Stimulated activated CD8-positive, alpha-beta memory T cell treated with anti-CD3 and anti-CD28 coated beads, Interleukin-15, amount 100 ng/mL, for 24 hours (primary cell): ENCODE results near the gene ARHGEF11.

ENCODE experiments used
- DNase-seq: peaks from one replicate; pipeline ENCODE4 v3.0.0-alpha.2; 2020; ENCODE audit warnings: low read depth

ARHGEF11 gene

DNA sequence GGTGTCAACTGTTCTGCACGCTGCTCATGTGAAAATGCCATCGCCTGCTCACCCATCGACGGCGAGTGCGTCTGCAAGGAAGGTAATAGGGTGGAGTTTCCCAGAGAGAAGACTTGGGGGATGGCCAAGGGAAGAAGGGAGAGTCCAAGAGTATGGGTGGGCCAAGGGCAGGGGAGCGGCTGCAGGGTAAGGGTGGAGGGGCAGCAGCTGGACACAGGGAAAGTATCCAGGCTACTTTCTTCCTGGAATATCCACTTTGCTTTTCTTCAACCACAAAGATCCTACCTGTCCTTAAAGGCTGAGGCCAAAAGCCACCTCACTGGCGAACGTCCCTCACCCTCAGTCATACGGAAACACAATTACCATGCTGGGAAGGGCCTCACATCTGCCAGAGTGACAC lies 136.6 kb downstream of the ARHGEF11 start:
- DNase-seq: no peak

DNA sequence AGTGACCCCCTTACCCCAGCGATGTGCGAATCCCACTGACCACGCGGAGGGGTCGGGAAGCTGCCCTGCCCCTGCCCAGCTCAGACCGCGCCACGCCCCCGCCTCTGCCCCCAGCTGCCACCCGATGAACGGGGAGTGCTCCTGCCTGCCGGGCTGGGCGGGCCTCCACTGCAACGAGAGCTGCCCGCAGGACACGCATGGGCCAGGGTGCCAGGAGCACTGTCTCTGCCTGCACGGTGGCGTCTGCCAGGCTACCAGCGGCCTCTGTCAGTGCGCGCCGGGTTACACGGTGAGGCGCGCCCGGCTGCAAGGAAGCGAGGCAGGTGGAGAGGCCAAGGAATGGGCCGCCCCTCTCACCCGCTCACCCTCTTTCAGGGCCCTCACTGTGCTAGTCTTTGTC lies 137.0 kb downstream of the ARHGEF11 start:
- no peak for DNase-seq

DNA sequence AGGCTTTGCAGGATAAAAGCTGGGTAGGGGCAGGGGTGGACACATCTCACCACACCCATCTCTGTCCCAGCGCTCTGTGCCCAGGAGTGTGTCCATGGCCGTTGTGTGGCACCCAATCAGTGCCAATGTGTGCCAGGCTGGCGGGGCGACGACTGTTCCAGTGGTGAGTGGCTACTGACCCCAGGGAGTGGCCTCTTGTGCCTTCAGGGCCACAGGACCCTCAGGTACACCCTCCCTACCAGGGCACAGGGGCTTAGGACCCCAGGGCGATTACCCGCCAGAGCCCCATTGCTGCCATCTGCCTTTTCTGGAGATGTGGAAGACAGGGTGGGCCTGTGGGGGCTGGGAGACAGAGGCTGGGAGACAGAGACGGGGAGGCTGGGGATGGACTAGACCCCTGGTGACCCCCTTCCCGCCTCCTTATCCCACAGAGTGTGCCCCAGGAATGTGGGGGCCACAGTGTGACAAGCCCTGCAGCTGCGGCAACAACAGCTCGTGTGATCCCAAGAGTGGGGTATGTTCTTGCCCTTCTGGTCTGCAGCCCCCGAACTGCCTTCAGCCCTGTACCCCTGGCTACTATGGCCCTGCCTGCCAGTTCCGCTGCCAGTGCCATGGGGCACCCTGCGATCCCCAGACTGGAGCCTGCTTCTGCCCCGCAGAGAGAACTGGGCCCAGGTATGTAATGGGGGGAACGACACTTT lies 139.2 kb downstream of the ARHGEF11 start:
- DNase-seq: no peak

DNA sequence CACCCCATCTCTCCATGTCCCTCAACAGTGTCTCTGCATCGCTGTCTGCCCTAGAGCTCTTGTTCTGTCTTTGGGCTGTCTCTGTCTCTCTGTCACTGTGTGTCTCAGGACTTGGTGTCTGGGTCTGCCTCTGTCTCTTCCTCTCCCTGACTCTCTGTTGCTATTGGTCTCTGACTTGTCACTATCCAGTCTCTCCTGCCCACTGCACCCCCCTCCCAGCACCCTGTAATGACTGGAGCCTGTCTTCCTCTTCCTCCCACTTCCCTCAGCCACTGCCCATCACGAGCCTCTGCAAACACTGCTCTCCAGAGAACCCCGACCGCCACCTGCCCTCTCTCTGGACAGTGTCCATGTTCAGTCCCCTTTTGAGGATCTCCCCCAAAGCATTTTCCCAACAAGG lies 139.9 kb downstream of the ARHGEF11 start:
- no peak for DNase-seq

DNA sequence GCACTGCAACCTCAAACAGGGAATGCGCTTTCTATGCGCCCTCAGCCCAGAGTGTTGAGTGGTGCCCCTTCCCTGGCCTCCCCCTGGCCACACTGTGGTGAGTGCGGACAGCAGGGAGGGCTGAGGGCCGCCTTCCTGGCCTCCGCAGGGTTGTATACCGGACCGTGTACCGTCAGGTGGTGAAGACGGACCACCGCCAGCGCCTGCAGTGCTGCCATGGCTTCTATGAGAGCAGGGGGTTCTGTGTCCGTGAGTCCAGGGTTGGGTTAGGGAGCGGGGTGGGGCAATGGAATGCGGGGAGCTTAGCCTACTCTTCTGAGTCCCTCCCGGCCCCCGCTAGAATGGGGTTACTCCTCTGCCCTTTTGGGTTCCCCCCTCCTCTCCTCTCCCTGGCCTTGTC lies 140.4 kb downstream of the ARHGEF11 start:
- no peak for DNase-seq

DNA sequence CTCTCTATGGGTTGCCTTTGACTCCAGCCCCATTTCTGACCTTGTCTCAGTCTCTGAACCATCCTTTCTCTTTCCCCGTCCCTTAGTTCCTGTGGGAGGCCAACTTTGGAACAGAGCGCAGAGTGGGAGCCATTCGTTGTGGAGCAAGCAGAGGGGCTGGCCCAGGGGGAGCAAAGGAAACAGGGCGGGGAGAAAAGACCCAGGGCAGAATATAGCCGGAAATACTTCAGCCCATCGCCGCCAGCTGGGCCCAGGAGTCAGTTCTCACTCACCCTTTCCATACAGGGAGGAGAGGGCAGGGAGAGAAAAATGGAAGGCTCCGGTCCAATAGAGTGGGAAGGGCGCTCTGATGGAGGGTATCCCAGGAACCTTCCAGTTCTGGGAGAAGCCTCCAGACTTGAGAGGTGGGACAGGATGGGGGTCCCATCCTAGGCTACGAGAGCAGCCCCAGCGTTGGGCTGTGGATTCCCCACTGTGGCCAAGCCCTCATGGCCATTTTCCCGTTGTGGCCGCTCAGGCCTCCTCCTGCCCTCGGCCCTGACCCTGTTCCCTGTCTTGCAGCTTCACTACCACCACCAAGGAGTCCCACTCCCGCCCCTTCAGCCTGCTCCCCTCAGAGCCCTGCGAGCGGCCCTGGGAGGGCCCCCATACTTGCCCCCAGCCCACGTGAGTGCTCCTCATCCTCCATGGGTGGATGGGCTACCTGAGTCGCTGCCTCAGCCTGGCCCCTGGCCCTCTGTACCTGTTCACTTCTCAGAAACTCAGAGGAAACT lies 141.2 kb downstream of the ARHGEF11 start:
- no peak for DNase-seq

DNA sequence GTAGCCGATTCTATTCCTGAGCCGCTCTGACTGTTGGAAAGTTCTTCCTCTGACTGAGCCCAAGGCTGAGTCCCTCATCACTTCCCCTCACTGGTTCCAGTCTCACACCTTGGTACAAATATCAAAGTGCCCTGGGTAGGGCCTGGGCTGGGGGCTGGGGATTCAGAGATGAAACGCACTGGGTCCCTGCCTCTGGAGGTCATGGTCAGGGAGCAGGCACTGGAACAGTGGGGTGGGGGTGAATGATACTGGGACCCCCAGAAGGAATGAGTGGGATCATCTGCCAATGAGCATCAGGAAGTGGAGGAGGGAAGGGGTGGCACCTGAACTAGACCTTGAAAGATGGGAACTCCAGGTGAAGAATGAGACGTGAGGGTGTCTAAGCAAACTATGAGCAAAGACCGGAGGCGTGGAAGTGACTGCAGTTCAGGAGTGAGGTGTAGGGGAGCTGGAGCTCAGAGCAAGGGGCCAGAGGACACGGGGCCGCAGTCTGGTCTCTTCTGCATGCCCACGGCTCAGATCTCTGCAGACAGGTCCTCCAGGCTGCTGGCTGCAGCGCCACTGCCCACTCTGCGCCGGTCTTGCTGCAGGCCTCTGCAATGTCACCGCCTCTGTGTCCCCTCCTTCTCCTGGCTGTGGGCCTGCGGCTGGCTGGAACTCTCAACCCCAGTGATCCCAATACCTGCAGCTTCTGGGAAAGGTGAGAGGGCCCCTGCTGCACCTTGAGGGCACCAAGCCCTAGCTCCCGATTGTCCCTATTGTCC lies 142.0 kb downstream of the ARHGEF11 start:
- no peak for DNase-seq

DNA sequence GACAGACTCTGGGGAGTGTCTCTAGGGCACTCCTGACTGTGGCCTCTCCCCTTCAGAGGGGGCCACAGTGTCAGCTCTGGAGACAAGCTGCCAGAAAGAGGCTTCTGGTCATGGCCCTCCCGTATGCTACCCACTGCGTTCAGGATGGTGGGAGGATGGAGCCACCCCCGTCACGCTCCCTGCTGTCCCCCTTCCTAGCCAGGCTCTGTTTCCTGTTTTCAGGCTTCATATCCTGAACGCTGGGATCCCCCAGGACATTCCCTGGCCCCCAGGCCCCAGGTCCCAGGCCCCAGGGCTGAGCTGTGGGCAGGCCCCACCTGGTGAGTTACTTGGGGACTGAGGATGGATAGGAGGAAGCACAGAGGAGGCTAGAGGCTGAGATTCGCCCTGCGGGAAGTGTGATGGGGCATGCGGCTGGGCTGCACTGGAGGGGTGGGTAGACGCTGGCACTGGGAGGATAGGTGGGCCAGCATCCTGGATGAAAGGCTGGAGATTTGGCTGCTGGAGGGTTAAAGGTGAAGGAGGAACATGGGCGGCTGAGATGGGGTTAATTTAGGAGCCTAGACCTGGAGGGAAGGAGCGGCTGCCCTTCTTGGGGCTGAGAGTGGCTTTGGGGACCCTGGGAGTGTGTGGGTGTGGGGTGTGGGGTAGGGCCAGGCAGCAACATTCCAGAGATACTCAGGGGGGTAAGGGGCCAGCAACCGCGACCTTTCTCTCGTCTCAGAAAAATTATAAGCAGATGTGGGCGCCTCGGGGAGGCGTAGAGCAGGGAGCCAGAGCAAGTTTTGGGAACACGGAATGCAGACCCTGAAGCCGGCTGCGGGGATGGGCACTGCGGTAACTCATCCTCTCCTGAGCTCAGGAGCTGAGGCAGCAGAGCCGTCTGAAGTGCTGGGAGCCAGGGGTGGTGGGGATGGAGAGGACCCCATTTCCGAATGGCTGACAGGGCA lies 143.3 kb downstream of the ARHGEF11 start:
- DNase-seq: no peak

DNA sequence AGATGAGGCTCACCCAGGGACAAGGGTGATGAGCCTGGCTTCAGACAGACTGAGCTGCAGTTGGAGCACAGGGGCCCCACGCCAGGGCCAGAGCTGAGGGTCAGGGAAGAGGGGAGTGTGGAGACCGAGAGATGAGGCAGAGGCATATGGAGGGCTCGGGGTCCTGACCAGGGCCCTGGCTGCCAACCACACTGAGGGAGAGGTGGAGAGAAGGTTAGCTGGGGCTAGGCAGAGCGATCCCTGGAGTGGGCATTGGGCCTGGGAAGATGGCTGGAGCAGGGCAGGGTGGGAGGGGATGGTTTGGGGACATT lies 144.0 kb downstream of the ARHGEF11 start:
- no peak for DNase-seq

DNA sequence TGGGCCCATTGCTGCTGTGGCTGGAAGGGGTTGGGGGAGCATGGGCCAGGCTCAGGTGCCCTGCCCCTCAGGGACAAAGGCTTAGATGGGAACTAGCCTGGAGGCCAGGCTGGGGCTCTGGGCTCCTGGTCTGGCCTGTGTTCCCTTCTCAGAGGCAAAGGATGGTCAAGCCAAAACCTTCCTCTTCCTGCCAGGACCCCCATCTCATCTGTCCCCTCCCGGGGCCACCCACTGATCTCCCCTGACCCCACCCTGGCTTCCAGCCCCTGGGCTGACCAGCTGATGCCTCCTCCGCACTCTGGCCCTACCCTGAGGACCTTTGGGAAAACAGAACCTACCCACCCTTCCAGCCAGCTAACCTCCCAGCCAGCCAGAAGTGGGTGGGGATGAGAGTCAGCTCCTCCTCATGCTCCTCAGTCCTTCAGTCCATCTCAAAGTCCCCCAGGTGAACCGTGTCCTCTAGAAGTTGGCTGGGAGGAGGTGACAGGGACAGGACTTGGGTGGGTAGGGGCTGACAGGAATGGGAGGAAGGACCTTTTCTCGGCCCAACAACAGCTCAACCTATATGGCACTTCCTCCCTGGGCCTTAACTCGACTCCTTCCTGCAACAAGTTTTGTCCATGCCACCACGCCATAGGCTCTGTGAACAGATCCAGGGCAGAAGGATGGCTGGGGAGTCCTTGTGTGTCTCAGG lies 144.5 kb downstream of the ARHGEF11 start:
- DNase-seq: no peak

DNA sequence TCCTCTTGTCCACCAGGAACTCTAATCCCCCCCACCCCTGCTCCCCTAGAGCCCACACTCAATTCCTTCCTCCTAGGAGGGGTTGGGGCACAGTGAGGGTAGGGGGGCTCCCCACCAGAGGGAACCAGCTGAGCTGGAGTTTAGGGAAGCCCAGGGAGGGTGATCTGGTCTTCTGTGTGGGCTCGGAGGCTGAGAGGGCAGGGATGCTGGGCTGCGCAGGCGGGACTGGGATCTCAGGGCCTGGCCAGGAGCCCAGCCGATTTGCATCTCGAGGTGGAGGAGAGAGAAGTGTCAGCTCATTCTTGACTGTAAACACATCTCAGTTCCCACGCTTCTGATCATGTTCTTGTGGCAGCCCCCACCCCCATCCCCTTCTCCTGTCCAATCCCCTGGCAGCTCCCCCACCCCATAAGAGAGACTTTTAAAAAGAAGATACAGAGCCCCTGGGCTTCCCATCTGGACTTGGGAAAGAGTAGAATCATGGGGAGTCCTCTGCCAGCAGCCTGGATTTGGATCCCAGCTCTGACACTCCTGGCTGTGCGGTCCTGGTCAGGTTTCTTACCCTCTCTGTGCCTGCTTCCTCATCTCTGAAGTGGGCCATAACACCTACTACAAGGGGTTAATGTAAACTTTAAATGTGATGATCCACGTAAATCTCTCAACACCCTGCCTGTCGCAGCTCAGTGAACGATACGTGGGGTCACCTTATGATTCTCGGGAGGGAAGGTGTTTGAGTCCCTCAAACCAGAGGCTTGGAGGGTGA lies 145.4 kb downstream of the ARHGEF11 start:
- DNase-seq: no peak

DNA sequence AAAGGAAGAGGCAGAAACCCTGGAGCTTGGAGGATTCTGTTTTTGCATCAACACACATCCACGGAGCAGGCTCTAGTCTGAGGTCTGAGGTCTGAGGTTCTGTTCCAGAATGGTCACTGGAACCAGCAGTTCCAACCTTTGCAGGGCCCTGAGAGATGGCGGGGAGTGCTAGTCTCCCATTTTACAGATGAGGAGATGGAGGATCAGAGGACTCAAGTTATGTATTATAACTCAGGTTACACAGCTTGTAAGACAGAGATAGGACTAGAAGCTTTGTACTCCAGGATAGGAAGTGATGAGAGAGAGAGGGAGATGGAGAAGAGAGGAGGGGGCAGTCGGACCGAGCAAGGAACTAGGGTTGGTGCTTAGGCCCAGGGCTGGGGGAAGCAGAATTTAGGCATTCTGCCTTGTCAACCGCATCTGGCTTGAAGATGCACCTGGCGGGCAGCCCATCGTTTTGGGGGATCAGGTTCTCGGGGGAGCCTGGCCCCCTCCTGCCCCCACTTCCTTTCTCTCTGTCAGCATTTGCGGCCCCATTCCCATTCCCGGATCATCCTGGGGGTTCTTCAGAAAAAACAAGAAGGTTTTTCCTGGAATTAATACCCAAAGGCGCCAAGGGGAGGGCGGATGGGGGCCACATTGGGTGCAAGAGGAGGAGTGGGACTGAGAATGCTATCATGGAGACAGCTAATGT lies 146.4 kb downstream of the ARHGEF11 start:
- no peak for DNase-seq

DNA sequence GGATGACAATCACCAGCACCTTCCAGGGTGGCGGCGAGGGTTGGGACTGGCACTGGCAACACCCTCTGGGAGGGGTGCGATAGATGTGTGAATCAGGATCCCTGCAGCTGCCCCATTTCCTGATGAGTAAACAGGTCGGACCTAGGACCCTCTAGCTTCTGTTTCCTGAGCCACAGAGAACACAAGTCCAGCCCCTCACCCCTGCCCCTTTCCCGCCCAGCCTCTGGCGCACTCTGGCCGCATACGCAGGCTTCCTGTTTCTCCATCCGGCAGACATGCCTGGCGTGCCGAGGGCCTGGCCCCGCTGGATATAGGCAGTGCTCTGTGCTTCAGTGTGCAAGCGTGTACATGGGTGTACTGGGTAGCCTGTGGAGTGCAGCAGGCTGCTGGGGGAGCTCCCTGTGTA lies 147.4 kb downstream of the ARHGEF11 start:
- DNase-seq: no peak

DNA sequence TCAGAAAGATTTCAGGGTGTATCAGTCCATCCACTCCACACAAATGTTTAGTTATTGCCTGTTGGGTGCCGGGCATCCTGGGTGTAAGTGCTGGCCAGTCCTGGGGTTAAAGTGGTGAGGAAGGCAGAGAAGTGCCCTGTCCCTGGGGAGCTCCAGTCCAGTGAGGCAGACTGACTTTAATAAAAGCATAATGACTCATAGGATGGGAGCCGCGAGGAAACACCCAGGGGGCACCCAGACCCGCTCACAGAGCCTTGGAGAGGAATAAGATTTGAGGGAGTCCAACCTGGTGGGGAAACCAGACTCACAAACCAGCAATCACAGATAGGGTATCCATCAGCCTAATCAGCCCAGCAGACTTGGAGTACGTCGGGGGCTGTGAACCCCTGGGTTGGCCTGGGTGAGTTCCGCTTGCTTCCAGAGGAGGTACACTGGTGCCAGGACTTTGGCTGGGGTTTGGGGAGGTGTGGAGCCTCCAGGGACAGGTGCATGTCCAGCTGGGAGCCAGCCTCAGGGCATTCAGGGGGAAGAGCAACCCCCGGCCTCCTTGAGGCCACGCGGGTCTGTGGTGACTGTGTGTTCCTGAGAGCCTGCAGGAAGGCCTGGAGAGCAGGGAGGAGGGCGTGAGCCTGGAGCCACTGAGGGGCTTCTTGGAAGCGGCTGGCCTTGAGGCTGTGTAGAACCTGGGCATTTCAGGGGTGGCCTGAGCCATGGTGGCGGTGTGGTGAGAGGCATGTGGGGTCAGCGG lies 148.3 kb downstream of the ARHGEF11 start:
- DNase-seq: no peak

DNA sequence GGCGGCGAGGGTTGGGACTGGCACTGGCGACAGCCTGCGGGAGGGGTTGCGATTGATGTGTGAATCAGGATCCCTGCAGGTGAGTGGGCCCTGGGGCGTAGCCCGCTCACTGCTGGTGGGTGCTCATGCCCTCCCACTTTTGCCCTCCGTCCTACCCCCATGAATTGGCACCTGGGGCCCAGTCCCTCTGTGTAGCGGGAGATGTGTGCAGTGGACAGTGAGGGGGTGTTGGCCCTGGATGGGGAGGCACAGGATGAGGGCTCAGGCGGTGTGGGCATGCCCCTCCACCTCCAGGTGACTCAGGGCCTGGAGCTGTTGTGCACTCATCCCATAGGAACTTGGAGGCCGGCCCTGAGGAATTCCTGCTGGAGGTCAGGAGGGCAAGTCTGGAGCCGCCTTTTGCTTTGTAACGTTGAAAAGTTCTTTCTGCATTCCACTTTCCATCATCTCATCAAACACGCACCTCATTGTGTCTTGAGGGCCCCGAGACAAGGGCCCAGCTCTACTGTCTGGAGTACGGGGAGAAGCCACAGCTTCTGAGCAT lies 149.0 kb downstream of the ARHGEF11 start:
- DNase-seq: no peak

DNA sequence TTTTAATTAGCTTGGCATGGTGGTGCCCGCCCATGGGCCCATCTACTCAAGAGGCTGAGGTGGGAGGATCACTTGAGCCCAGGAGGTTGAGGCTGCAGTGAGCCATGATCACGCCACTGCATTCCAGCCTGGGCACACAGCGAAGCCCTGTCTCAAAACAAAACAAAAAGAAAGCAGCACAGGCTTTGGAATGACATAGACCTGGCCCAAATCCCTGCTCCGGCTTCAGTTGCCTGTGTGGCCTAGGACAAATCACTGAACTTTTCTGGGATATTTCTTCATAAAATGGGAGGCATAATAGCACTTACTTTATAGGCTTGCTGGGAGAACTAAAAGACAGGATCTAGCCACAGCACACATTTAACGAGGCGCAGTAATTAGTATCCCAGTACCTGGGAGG lies 149.6 kb downstream of the ARHGEF11 start:
- no peak for DNase-seq

DNA sequence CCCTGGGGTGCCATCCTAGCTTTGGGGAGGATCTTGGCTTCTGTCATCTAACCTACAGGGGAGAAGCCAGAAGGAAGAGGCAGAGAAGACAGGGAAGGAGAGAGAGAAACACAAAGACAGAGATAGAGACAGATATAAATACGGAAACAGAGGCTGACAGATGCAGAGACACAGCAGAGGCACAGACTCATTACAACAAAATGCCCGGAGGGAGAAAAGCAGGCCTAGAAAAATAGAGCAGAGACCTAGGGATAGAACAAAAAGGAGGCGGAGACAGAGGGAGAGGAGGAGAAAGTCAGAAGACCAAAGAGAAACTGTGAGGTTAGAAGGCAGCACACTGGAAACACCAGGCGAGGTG lies 150.1 kb downstream of the ARHGEF11 start:
- DNase-seq: no peak

DNA sequence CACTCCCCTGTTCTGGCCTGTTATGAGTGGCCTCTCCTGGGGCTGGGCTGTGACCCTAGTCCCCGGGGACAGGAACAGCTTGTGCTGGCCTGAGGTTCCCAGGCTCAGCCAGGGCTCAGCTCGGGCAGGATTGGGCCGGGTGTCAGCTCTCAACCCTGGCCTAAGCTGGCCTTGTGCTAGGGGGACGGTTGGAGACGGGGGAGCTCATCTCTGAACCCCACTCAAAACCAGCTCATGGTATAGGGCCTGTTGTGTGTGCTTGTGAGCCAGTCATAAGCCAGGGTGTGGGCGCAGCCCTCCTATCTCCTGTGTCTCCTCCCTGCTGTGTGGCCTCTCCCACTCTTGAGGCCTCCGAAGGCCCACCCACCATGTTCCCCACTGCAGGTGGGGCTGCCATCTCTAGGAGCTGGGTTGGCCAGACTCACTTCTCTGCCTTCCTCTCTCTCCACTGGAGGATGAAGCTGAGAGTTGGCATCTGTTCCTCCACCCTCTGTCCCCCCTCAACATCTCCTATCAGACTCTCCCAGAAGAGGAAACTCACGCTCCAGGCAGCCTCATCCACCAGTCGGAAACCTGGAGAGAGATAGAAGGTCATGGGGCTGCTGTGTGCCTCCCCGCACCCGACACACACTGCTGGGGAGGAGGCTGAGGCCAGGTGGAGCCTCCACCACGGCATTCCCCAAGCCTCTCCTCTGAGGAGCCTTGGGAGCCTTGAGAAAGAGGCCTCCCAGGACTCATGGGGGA lies 150.7 kb downstream of the ARHGEF11 start:
- no peak for DNase-seq
